Neutrophil (primary cell): ENCODE measurements around the gene PLEKHH1.

Experiments used
- H3K27ac ChIP-seq: fragments of 200-600 bp; sonication (generic); 2 replicates; pipeline ENCODE4 v1.5.1; 2016; ENCODE audit warnings: mild to moderate bottlenecking, moderate library complexity
- H3K27me3 ChIP-seq: fragments of 200-600 bp; sonication (generic); 2 replicates; pipeline ENCODE4 v1.6.0; 2016; ENCODE audit warnings: mild to moderate bottlenecking
- H3K36me3 ChIP-seq: fragments of 200-600 bp; sonication (generic); 2 replicates; pipeline ENCODE4 v1.5.1; 2017
- H3K4me1 ChIP-seq, 2 experiments: fragments of 200-600 bp in 1 of 2; sonication (generic) in 1 of 2; 1 replicate in 1 of 2; 2 replicates in 1 of 2; pipeline versions ENCODE4 v1.5.1 to v1.6.1; 2013 to 2016; ENCODE audit warnings: low read depth in 1 of 2, low read length in 1 of 2, mild to moderate bottlenecking in 1 of 2, moderate library complexity in 1 of 2; ENCODE audit not compliant: control insufficient read depth in 1 of 2, insufficient read depth in 1 of 2
- H3K4me3 ChIP-seq, 2 experiments: fragments of 200-600 bp in 1 of 2; sonication (generic) in 1 of 2; 1 replicate in 1 of 2; 2 replicates in 1 of 2; pipeline ENCODE4 v1.5.1; 2013 to 2016; ENCODE audit warnings: low read depth in 1 of 2, low read length in 1 of 2, mild to moderate bottlenecking in 1 of 2, moderate library complexity in 1 of 2
- H3K9me3 ChIP-seq: fragments of 200-600 bp; sonication (generic); 2 replicates; pipeline ENCODE4 v1.5.1; 2016
- TF ChIP-seq, protein P1 (sequence below): fragments of 200-600 bp; sonication (generic); IDR thresholded peaks from 2 replicates; pipeline ENCODE4 v1.5.1; 2016; ENCODE audit warnings: antibody characterized with exemption

Gene PLEKHH1

DNA sequence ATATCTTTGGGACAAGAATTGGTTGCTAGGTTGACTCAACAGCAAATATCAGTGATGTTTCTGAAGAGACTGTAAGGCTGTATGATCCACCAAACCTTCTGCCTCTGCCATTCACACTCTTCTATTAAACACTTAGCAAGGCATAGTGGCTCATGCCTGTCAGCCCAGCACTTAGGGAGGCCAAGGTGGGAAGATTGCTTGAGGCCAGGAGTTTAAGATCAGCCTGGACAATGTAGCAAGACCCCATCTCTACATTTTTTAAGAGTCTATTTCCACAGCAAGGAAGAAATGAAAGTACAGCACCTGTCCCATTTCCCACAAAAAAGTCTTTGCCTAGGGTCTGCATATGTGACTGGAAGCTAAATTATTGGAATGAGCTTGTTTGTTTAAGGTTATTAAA lies 94.4 kb downstream of the PLEKHH1 start:
- Histone ChIP-seq H3K36me3 (no peaks in the 10 kb centered on the region), H3K9me3 (no peaks in the 10 kb centered on the region), H3K27me3 (peaks cover 13% of the 10 kb centered on the region), H3K27ac (no peak overlapping the region), H3K4me1 (no peaks in the 10 kb centered on the region), H3K4me3 (no peak overlapping the region)
- TF ChIP-seq, protein P1, sequence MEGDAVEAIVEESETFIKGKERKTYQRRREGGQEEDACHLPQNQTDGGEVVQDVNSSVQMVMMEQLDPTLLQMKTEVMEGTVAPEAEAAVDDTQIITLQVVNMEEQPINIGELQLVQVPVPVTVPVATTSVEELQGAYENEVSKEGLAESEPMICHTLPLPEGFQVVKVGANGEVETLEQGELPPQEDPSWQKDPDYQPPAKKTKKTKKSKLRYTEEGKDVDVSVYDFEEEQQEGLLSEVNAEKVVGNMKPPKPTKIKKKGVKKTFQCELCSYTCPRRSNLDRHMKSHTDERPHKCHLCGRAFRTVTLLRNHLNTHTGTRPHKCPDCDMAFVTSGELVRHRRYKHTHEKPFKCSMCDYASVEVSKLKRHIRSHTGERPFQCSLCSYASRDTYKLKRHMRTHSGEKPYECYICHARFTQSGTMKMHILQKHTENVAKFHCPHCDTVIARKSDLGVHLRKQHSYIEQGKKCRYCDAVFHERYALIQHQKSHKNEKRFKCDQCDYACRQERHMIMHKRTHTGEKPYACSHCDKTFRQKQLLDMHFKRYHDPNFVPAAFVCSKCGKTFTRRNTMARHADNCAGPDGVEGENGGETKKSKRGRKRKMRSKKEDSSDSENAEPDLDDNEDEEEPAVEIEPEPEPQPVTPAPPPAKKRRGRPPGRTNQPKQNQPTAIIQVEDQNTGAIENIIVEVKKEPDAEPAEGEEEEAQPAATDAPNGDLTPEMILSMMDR: no peak

DNA sequence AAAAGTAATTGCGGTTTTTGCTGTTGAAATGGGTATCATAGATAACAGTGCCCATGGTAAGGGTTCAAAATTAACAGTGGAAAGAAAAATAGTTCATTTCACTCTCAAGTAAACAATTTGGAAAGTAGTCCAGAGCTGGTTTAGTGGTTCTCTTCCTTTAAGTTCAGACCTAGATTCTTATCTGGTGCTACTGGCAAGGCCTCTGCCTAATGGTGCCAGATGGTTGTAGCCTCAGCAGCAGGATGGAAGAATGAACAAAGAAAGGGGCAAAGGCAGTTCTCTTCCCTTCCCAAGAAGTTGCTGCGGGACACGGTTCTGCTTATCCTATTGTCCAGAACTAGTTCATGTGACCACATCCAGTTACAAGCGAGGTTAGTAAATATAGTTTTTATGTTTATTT lies 97.1 kb downstream of the PLEKHH1 start:
- no peak overlapping the region for H3K27ac ChIP-seq
- no peak overlapping the region for H3K4me3 ChIP-seq
- TF ChIP-seq, protein P1: no peak
- no peaks in the 10 kb centered on the region for H3K36me3 ChIP-seq
- H3K27me3 ChIP-seq: peaks cover 4% of the 10 kb centered on the region
- no peaks in the 10 kb centered on the region for H3K9me3 ChIP-seq
- H3K4me1 ChIP-seq: no peaks in the 10 kb centered on the region

DNA sequence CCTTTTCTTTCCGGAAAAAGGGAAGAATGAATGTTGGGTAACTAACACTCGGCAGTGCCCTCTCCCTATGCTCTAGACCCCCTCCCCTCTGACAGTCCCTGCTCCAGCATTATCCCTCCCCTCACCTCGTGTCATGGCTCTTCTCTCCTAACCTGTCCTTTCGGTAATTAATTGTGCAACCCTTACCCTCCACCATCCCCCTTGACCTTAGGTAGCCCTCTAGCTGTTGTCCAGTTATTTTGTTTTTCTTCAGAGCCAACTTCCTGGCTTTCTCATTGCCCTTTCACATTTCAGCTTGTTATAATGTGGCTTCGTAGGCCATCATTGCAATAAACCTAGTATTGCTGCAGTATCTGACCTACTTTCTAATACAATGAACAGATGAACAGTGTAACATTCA lies 97.8 kb downstream of the PLEKHH1 start:
- Histone ChIP-seq H3K36me3 (no peaks in the 10 kb centered on the region), H3K4me1 (no peaks in the 10 kb centered on the region), H3K27me3 (peaks cover 4% of the 10 kb centered on the region), H3K9me3 (no peaks in the 10 kb centered on the region), H3K4me3 (no peak overlapping the region), H3K27ac (no peak overlapping the region)
- TF ChIP-seq, protein P1: no peak

DNA sequence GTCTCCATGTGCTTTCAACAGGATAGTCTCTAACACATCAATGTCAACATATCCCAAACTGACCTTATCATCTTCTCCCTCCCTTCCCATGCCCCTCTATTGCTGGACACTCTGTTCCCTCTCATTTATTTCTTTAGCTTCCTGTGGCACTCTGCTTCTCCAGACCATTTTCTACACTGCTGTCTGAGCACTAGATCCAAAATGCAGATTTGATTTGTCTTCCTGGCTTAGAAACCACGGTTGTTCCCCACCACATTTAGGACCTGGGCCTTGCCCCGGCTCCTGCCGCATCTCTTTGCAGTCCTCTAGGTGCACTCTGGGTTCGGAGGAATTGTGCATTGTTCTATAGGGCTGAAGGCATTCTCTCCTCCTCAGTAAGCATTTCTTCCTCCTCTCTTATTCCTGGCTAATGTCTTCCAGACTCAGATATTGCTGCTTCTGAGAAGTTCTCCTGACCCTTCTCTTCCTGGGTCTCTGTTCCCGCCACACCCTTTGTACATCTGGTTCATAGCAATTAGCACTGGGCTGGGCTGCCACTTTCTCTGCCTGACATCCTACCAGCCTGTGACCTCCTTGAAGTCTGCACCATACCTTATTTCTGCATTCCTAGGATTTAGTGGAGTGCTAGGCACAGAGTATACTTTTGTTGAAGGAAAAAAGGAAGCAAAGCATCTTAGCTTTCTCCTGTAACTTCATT lies 100.5 kb downstream of the PLEKHH1 start:
- TF ChIP-seq, protein P1: no peak

DNA sequence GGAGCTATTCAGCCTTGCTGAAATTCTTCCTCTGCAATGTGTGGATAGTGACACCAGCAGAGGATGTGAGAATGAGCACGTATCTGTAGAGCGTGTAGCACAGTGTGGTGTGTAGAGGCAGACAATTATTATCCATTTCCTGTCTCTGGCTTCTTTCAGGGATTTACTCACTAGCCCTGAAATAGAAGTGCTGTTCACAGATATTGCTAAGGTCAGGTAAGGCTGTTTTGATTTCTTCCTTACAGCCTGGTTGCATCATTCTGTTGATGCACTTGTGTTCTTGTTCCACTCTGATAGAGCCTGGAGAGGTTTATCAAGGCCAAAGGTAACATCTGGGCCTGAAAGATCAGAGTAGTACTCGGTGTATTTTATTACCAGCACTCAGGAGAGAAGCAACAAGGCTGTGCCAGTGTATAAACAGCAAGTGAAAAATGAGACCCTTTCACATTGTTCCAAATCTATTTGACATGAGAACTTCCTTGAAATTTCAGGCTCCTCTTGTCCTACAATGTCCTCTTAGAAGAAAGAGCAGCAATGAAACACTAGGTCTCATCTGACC lies 103.3 kb downstream of the PLEKHH1 start:
- no peak overlapping the region for H3K4me3 ChIP-seq
- no peak overlapping the region for H3K27ac ChIP-seq
- H3K27me3 ChIP-seq: no peaks in the 10 kb centered on the region
- no peaks in the 10 kb centered on the region for H3K36me3 ChIP-seq
- TF ChIP-seq, protein P1: no peak
- no peaks in the 10 kb centered on the region for H3K4me1 ChIP-seq
- H3K9me3 ChIP-seq: no peaks in the 10 kb centered on the region

More for the DNA sequence above, 100.5 kb downstream of the PLEKHH1 start:
- Histone ChIP-seq H3K36me3 (no peaks in the 10 kb centered on the region), H3K4me3 (no peak overlapping the region), H3K9me3 (no peaks in the 10 kb centered on the region), H3K27ac (no peak overlapping the region), H3K27me3 (peaks cover 4% of the 10 kb centered on the region), H3K4me1 (no peaks in the 10 kb centered on the region)
